GM10847 (cell line): Measurements from ENCODE around the gene ZNF180.

Experiments
- POLR2A ChIP-seq: IDR thresholded peaks from 2 replicates; pipeline ENCODE4 v1.6.1; 2011; ENCODE audit not compliant: insufficient read length; ENCODE audit errors: extremely low read depth

ZNF180 gene

DNA sequence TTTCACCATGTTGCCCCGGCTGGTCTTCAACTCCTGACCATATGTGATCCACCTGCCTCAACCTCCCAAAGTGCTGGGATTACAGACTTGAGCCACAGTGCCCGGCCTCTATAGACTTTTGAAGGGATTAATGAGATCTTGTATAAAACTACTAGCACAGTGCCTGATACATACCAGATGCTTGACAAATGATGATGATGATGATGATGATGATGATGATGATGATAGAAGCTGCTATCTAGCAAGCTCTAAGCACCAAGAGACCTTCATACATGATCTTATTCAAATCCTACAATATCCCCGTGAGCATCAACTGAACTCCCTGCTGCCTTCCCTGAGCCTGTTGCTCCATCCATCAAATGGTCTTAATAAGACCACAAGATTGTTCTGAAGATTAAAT, 14.7 kb upstream of the ZNF180 start:
- no peak for TF ChIP-seq POLR2A

GRCh38 chr19:44512326-44513298, 12.3 kb upstream of the ZNF180 start:
- TF ChIP-seq POLR2A = no peak

GRCh38 chr19:44509478-44509877, 9.2 kb upstream of the ZNF180 start:
- no peak for TF ChIP-seq POLR2A

DNA sequence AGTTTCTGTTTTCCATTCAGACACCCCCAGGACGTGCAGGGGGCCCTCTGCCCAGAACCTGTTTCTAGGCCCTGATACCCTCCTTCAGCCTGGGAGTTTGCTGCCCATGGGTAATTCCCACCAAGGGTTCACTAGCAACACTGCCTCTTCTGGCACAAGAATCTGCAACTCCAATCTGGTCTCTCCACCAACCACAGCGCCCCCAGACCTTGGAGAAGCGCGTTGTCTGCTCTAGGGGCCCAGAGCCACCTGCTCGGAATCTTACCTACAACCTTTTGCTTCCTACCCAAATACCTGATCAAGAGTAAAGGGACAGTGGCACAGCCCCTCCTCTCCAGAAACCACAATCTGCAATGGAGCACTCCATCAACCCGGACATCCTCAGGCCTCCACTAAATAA, 763 bp downstream of the ZNF180 start:
- no peak for TF ChIP-seq POLR2A

DNA sequence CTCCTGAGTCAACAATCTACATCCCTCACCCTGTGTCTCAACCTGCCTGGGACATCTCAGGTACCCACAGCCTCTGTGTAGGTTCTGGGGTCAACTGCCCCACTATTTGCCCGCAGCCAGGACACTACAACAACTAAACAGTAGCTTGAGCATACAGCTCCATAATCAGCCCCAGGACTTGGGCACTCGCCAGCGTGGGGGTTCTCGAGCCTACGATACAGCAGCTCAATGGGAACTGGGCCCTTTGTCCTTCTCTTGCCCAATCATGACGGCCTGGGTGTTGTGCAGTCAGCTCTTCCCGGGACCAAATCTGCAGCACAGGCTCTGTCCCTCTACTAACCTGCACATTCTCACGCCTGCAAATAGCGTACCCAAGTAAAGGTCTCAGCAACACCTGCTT, 1.3 kb downstream of the ZNF180 start:
- TF ChIP-seq POLR2A = no peak

- no peak for TF ChIP-seq POLR2A
Measured at GRCh38 chr19:44496711-44497110, 3.6 kb downstream of the ZNF180 start.

DNA sequence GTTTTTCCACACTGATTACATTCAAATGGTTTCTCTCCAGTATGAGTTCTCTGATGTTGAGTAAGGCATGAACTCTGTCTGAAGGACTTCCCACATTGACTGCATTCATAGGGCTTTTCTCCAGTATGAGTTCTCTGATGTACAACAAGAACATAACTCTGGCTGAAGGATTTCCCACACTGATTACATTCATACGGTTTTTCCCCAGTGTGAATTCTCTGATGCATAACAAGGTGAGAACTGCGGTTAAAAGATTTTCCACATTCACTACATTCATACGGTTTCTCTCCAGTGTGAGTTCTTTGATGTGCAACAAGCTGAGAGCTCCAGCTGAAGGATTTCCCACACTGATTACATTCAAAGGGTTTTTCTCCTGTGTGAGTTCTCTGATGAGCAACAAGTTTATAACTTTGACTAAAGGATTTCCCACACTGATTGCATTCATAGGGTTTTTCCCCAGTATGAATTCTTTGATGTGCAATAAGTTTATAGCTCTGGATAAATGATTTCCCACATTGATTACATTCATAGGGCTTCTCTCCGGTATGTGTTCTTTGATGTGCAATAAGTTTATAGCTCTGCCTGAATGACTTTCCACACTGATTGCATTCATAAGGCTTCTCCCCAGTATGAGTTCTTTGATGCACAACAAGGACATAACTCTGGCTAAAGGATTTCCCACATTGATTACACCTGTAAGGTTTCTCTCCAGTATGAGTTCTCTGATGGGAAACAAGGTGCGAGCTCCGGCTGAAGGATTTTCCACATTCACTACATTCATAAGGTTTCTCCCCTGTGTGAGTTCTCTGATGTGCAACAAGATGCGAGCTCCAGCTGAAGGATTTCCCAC, 23.5 kb downstream of the ZNF180 start:
- TF ChIP-seq POLR2A = no peak

- no peak for TF ChIP-seq POLR2A
Measured at GRCh38 chr19:44455100-44455499, 45.2 kb downstream of the ZNF180 start.

GRCh38 chr19:44452367-44452766, 48.0 kb downstream of the ZNF180 start:
- TF ChIP-seq POLR2A = no peak

- TF ChIP-seq POLR2A = no peak
Measured at GRCh38 chr19:44451687-44452086, 48.6 kb downstream of the ZNF180 start.

DNA sequence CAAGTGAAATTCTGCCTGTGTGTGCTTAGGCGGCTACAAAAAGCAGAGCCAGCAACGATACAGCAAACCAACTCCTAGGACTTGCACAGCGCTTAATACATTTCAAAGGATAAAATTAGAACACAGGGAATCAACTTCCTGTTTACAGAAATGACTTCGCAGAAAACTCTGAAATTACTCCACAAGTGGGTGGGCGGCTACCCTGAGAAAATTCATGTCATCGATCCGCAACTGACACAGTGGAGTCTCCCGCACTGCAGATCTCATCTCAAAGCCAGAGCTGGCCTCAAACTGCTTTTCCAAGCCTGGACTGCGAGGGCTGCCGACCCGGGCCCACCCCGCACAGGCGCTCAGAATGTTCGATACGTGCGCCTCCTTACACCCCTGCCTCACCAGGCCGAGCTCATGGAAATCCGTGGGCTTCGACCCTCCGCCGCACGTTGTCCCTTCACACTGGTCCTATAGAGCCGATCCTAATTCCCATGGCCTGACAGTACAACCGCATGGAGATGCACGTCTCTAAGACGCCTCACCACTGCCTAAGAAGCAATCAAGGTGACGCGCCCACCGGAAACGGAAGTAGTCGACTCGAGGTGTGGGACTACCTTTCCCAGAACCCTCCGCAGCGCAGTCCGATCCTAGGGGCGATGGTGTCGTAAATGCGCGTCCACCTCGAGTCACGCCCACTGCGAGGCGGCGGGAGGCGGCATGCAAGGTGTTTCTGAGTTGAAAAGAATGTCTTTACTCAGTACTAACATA, 52.2 kb downstream of the ZNF180 start, which contains the start of gene ZNF229:
ZNF229 (minus strand) TSS at position 557 of the 759 bp plus-strand sequence. CDS start 5,625 bp downstream, outside the sequence.
- no peak for TF ChIP-seq POLR2A

DNA sequence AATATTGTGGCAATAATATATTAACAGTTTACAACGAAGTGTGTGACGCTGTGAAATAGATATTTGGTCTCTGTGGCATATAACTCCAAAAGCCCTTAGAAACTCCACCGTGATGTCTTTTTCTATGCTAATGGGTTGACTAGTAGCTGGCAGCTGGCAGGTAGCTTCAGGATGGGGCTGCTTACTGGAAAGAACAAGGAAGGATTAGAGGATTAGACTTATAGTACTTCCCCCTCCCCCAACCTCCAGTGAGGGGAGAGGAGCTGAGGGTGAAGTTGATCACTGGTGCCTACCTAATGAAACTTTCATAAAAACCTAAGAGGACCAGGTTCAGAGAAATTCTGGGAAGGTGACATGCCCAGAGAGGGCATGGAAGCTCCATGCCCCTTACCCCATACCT, 61.9 kb downstream of the ZNF180 start:
- TF ChIP-seq POLR2A = no peak

- TF ChIP-seq POLR2A = no peak
Measured at GRCh38 chr19:44435441-44435840, 64.9 kb downstream of the ZNF180 start.

DNA sequence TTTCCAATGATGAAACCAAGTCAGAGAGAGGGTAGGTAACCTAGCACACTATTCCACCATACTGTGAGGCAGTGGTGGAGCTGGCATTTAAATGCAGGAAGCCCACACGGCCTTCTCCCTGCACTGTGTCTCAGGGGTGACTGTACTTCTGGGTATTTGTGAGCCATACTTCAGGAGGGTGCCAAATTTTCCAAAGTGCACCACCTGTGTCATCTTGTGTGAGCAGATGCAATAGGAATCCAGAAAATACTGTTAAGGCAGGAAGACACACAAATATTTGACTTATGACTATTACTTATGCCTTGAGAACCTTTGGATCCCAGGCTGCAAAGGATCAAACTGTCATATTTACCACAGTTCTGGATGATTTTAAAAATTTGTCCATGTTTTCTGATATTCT, 69.4 kb downstream of the ZNF180 start:
- TF ChIP-seq POLR2A = no peak
